Astrocyte (in vitro differentiated cells and primary cell): ENCODE data around the gene MANSC4.

Experiments used
- EZH2 ChIP-seq: IDR thresholded peaks from 2 replicates; pipeline ENCODE4 v1.6.1; 2012; ENCODE audit warnings: mild to moderate bottlenecking, low read length, inconsistent platforms; ENCODE audit not compliant: insufficient read depth
- TF ChIP-seq, protein P1 (sequence below): IDR thresholded peaks from 2 replicates; pipeline ENCODE4 v1.5.1; 2011; ENCODE audit warnings: low read depth, mild to moderate bottlenecking, inconsistent platforms, low read length, moderate library complexity; ENCODE audit not compliant: insufficient read depth

DNA sequence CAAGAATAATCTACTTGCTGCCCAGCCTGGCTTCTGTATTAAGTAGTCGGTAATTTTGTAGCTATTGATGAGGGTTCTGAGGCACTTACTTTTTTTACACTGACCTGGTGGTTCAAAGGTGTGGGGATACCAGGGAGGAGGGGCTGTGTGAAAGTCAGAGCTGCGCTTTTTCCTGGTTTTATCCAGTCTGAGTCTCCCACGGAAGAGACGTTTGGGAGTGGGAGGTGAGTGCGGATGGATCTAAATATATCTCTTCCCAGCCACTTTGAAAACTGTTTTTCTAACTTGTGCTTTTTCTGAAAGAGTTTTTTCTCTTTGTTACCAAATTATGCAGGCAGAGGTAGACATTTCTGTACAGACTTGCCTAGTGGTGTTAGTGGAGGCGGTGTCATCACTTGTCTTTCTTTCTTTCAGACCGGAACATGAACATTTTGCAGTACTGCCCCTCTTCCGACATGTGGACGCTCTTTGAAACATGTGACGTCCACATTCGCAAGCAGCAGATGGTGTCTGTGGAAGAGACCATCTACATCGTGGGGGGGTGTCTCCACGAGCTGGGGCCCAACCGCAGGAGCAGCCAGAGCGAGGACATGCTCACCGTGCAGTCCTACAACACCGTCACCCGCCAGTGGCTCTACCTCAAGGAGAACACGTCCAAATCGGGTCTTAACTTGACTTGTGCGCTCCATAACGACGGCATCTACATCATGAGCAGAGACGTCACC lies 17.4 kb upstream of the MANSC4 start:
- TF ChIP-seq, protein P1, sequence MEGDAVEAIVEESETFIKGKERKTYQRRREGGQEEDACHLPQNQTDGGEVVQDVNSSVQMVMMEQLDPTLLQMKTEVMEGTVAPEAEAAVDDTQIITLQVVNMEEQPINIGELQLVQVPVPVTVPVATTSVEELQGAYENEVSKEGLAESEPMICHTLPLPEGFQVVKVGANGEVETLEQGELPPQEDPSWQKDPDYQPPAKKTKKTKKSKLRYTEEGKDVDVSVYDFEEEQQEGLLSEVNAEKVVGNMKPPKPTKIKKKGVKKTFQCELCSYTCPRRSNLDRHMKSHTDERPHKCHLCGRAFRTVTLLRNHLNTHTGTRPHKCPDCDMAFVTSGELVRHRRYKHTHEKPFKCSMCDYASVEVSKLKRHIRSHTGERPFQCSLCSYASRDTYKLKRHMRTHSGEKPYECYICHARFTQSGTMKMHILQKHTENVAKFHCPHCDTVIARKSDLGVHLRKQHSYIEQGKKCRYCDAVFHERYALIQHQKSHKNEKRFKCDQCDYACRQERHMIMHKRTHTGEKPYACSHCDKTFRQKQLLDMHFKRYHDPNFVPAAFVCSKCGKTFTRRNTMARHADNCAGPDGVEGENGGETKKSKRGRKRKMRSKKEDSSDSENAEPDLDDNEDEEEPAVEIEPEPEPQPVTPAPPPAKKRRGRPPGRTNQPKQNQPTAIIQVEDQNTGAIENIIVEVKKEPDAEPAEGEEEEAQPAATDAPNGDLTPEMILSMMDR: no peak
- no peak for TF ChIP-seq EZH2
